22Rv1 (cell line): ENCODE measurements around the gene ATP9A.

Experiments used
- ZFX ChIP-seq: fragments of 450-650 bp; IDR thresholded peaks from 2 replicates; pipeline ENCODE4 v1.6.1; 2017; ENCODE audit warnings: antibody characterized with exemption, borderline replicate concordance
- TF ChIP-seq, protein P1 (sequence below): fragments of 450-650 bp; IDR thresholded peaks from 2 replicates; pipeline ENCODE4 v1.5.1; 2017; ENCODE audit warnings: mild to moderate bottlenecking

DNA sequence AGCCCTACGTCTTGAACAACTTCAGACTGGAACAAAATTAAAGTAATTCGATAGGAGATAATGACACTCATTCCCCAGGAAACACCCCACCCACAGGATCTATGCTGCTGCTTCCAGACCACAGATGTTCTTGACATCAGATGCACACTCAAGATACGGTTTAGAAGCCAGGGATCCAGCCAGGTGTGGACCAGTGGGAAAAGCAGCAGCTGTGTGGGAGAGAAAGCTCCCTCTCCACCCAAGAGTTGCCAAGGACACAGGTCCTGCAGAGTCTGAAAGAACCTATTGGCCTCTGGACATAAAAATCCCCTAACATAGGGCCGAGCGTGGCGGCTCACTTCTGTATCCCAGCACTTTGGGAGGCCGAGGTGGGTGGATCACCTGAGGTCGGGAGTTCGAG lies 133.9 kb downstream of the ATP9A start:
- TF ChIP-seq, protein P1, sequence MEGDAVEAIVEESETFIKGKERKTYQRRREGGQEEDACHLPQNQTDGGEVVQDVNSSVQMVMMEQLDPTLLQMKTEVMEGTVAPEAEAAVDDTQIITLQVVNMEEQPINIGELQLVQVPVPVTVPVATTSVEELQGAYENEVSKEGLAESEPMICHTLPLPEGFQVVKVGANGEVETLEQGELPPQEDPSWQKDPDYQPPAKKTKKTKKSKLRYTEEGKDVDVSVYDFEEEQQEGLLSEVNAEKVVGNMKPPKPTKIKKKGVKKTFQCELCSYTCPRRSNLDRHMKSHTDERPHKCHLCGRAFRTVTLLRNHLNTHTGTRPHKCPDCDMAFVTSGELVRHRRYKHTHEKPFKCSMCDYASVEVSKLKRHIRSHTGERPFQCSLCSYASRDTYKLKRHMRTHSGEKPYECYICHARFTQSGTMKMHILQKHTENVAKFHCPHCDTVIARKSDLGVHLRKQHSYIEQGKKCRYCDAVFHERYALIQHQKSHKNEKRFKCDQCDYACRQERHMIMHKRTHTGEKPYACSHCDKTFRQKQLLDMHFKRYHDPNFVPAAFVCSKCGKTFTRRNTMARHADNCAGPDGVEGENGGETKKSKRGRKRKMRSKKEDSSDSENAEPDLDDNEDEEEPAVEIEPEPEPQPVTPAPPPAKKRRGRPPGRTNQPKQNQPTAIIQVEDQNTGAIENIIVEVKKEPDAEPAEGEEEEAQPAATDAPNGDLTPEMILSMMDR: no peak
- TF ChIP-seq ZFX: no peak
